Stimulated activated CD4-positive, alpha-beta T cell treated with anti-CD3 and anti-CD28 coated beads, Interleukin-15, amount 100 ng/mL, for 48 hours (primary cell): ENCODE results near the gene EXOC3.

ENCODE experiments used
- DNase-seq, 2 donors: peaks; one replicate each; pipeline ENCODE4 v3.0.0-alpha.2; 2020; ENCODE audit warnings: low read depth in 2 of 2

The EXOC3 gene

GRCh38 chr5:456351-457194 lies 13.6 kb downstream of the EXOC3 start:
- DNase-seq = no peak

GRCh38 chr5:457195-457961 lies 14.4 kb downstream of the EXOC3 start:
- no peak for DNase-seq

GRCh38 chr5:458547-459353 lies 15.8 kb downstream of the EXOC3 start:
- DNase-seq = peak; percentile 58 to 62

- no peak for DNase-seq
These were observed 16.7 kb downstream of the EXOC3 start for GRCh38 chr5:459562-460272.

GRCh38 chr5:460273-460625 lies 17.3 kb downstream of the EXOC3 start:
- no peak for DNase-seq

GRCh38 chr5:462051-462481 lies 19.1 kb downstream of the EXOC3 start:
- DNase-seq = no peak

GRCh38 chr5:463301-463700 lies 20.3 kb downstream of the EXOC3 start:
- DNase-seq = no peak

GRCh38 chr5:463952-464351 lies 21.0 kb downstream of the EXOC3 start:
- DNase-seq = peak; percentile 47 to 53

- DNase-seq = no peak
These were observed 21.5 kb downstream of the EXOC3 start for GRCh38 chr5:464446-464842.

- no peak for DNase-seq
These were observed 22.0 kb downstream of the EXOC3 start for GRCh38 chr5:464843-465590.

- DNase-seq = no peak
These were observed 22.8 kb downstream of the EXOC3 start for GRCh38 chr5:465591-466403.

- no peak for DNase-seq
These were observed 23.8 kb downstream of the EXOC3 start for GRCh38 chr5:466661-467310.

- DNase-seq = no peak
These were observed 25.4 kb downstream of the EXOC3 start for GRCh38 chr5:468401-468800.

GRCh38 chr5:469752-470483 lies 26.9 kb downstream of the EXOC3 start:
- no peak for DNase-seq

- DNase-seq = no peak
These were observed 28.2 kb downstream of the EXOC3 start for GRCh38 chr5:470961-471749.

- DNase-seq = no peak
These were observed 28.7 kb downstream of the EXOC3 start for GRCh38 chr5:471750-472058.

GRCh38 chr5:472076-472655 lies 29.2 kb downstream of the EXOC3 start:
- no peak for DNase-seq
